ENCODE results near the gene SLC8A1.

The SLC8A1 gene

GRCh38 chr2:40187054-40187453, 264.8 kb downstream of the SLC8A1 start:
- no peak overlapping the region for H3K27ac Mint-ChIP-seq
- no peaks in the 10 kb centered on the region for H3K9me3 Mint-ChIP-seq
- no peaks in the 10 kb centered on the region for H3K27me3 Mint-ChIP-seq
- intact Hi-C loops (cut with micrococcal nuclease) = no loop called here
- no peaks in the 10 kb centered on the region for H3K4me1 Mint-ChIP-seq (ENCODE audit: low read depth)
- no peak overlapping the region for H3K4me3 Mint-ChIP-seq
- H3K36me3 Mint-ChIP-seq (ENCODE audit: low read depth) = no peaks in the 10 kb centered on the region

- no peaks in the 10 kb centered on the region for H3K36me3 Mint-ChIP-seq (ENCODE audit: low read depth)
- H3K4me1 Mint-ChIP-seq (ENCODE audit: low read depth) = no peaks in the 10 kb centered on the region
- no peaks in the 10 kb centered on the region for H3K9me3 Mint-ChIP-seq
- H3K4me3 Mint-ChIP-seq = no peak overlapping the region
- intact Hi-C loops (cut with micrococcal nuclease) = no loop called here
- H3K27ac Mint-ChIP-seq = no peak overlapping the region
- no peaks in the 10 kb centered on the region for H3K27me3 Mint-ChIP-seq
These were observed 267.3 kb downstream of the SLC8A1 start for GRCh38 chr2:40184551-40184950.

- Mint-ChIP-seq H3K27ac (no peak overlapping the region), H3K27me3 (no peaks in the 10 kb centered on the region), H3K9me3 (no peaks in the 10 kb centered on the region), H3K4me1 (ENCODE audit: low read depth) (peaks cover 14% of the 10 kb centered on the region), H3K36me3 (ENCODE audit: low read depth) (no peaks in the 10 kb centered on the region), H3K4me3 (no peak overlapping the region)
- intact Hi-C loops (cut with micrococcal nuclease) = no loop called here
These were observed 270.0 kb downstream of the SLC8A1 start for GRCh38 chr2:40181855-40182254.

- H3K9me3 Mint-ChIP-seq = no peaks in the 10 kb centered on the region
- H3K4me3 Mint-ChIP-seq = no peak overlapping the region
- H3K27ac Mint-ChIP-seq = no peak overlapping the region
- peaks cover 14% of the 10 kb centered on the region for H3K4me1 Mint-ChIP-seq (ENCODE audit: low read depth)
- no peaks in the 10 kb centered on the region for H3K27me3 Mint-ChIP-seq
- intact Hi-C loops (cut with micrococcal nuclease) = no loop called here
- H3K36me3 Mint-ChIP-seq (ENCODE audit: low read depth) = no peaks in the 10 kb centered on the region
These were observed 272.1 kb downstream of the SLC8A1 start for GRCh38 chr2:40179801-40180200.

- no peak overlapping the region for H3K4me3 Mint-ChIP-seq
- H3K27me3 Mint-ChIP-seq = no peaks in the 10 kb centered on the region
- intact Hi-C loops (cut with micrococcal nuclease) = no loop called here
- no peaks in the 10 kb centered on the region for H3K36me3 Mint-ChIP-seq (ENCODE audit: low read depth)
- H3K27ac Mint-ChIP-seq = no peak overlapping the region
- H3K4me1 Mint-ChIP-seq (ENCODE audit: low read depth) = peaks cover 14% of the 10 kb centered on the region
- no peaks in the 10 kb centered on the region for H3K9me3 Mint-ChIP-seq
These were observed 272.9 kb downstream of the SLC8A1 start for GRCh38 chr2:40178971-40179370.

GRCh38 chr2:40178171-40178778, 273.6 kb downstream of the SLC8A1 start:
- no peak overlapping the region for H3K27ac Mint-ChIP-seq
- no peaks in the 10 kb centered on the region for H3K36me3 Mint-ChIP-seq (ENCODE audit: low read depth)
- intact Hi-C loops (cut with micrococcal nuclease) = no loop called here
- H3K9me3 Mint-ChIP-seq = no peaks in the 10 kb centered on the region
- no peak overlapping the region for H3K4me3 Mint-ChIP-seq
- no peaks in the 10 kb centered on the region for H3K27me3 Mint-ChIP-seq
- H3K4me1 Mint-ChIP-seq (ENCODE audit: low read depth) = peaks cover 14% of the 10 kb centered on the region

GRCh38 chr2:40177366-40177765, 274.5 kb downstream of the SLC8A1 start:
- Mint-ChIP-seq H3K9me3 (no peaks in the 10 kb centered on the region), H3K27ac (no peak overlapping the region), H3K36me3 (ENCODE audit: low read depth) (peaks cover 2% of the 10 kb centered on the region), H3K27me3 (no peaks in the 10 kb centered on the region), H3K4me3 (no peak overlapping the region), H3K4me1 (ENCODE audit: low read depth) (peaks cover 14% of the 10 kb centered on the region)
- intact Hi-C loops (cut with micrococcal nuclease) = no loop called here

GRCh38 chr2:40173276-40173675, 278.6 kb downstream of the SLC8A1 start:
- Mint-ChIP-seq H3K27ac (no peak overlapping the region), H3K4me1 (ENCODE audit: low read depth) (peaks cover 13% of the 10 kb centered on the region), H3K27me3 (no peaks in the 10 kb centered on the region), H3K9me3 (no peaks in the 10 kb centered on the region), H3K36me3 (ENCODE audit: low read depth) (peaks cover 20% of the 10 kb centered on the region), H3K4me3 (no peak overlapping the region)
- intact Hi-C loops (cut with micrococcal nuclease) = no loop called here

- H3K4me1 Mint-ChIP-seq (ENCODE audit: low read depth) = peaks cover 9% of the 10 kb centered on the region
- no peak overlapping the region for H3K4me3 Mint-ChIP-seq
- intact Hi-C loops (cut with micrococcal nuclease) = no loop called here
- H3K9me3 Mint-ChIP-seq = no peaks in the 10 kb centered on the region
- no peak overlapping the region for H3K27ac Mint-ChIP-seq
- H3K36me3 Mint-ChIP-seq (ENCODE audit: low read depth) = peaks cover 23% of the 10 kb centered on the region
- no peaks in the 10 kb centered on the region for H3K27me3 Mint-ChIP-seq
These were observed 282.0 kb downstream of the SLC8A1 start for GRCh38 chr2:40169856-40170255.

- Mint-ChIP-seq H3K9me3 (no peaks in the 10 kb centered on the region), H3K4me3 (no peak overlapping the region), H3K27me3 (no peaks in the 10 kb centered on the region), H3K27ac (no peak overlapping the region), H3K4me1 (ENCODE audit: low read depth) (peaks cover 9% of the 10 kb centered on the region), H3K36me3 (ENCODE audit: low read depth) (peaks cover 27% of the 10 kb centered on the region)
- intact Hi-C loops (cut with micrococcal nuclease) = no loop called here
These were observed 282.5 kb downstream of the SLC8A1 start for GRCh38 chr2:40169430-40169829.

- Mint-ChIP-seq H3K4me1 (ENCODE audit: low read depth) (peaks cover 9% of the 10 kb centered on the region), H3K4me3 (no peak overlapping the region), H3K27me3 (no peaks in the 10 kb centered on the region), H3K27ac (no peak overlapping the region), H3K9me3 (no peaks in the 10 kb centered on the region), H3K36me3 (ENCODE audit: low read depth) (peaks cover 32% of the 10 kb centered on the region)
- intact Hi-C loops (cut with micrococcal nuclease) = no loop called here
These were observed 283.3 kb downstream of the SLC8A1 start for GRCh38 chr2:40168546-40168945.

- Mint-ChIP-seq H3K4me1 (ENCODE audit: low read depth) (peaks cover 9% of the 10 kb centered on the region), H3K36me3 (ENCODE audit: low read depth) (peaks cover 37% of the 10 kb centered on the region), H3K4me3 (no peak overlapping the region), H3K9me3 (no peaks in the 10 kb centered on the region), H3K27me3 (no peaks in the 10 kb centered on the region), H3K27ac (no peak overlapping the region)
- intact Hi-C loops (cut with micrococcal nuclease) = no loop called here
These were observed 283.9 kb downstream of the SLC8A1 start for GRCh38 chr2:40168032-40168431.

GRCh38 chr2:40166006-40166405, 285.9 kb downstream of the SLC8A1 start:
- peaks cover 9% of the 10 kb centered on the region for H3K4me1 Mint-ChIP-seq (ENCODE audit: low read depth)
- no peak overlapping the region for H3K27ac Mint-ChIP-seq
- intact Hi-C loops (cut with micrococcal nuclease) = no loop called here
- no peak overlapping the region for H3K4me3 Mint-ChIP-seq
- H3K36me3 Mint-ChIP-seq (ENCODE audit: low read depth) = peaks cover 45% of the 10 kb centered on the region
- H3K9me3 Mint-ChIP-seq = no peaks in the 10 kb centered on the region
- H3K27me3 Mint-ChIP-seq = no peaks in the 10 kb centered on the region

- Mint-ChIP-seq H3K4me1 (ENCODE audit: low read depth) (peaks cover 9% of the 10 kb centered on the region), H3K4me3 (no peak overlapping the region), H3K36me3 (ENCODE audit: low read depth) (peaks cover 50% of the 10 kb centered on the region), H3K27me3 (no peaks in the 10 kb centered on the region), H3K27ac (no peak overlapping the region), H3K9me3 (no peaks in the 10 kb centered on the region)
- intact Hi-C loops (cut with micrococcal nuclease) = no loop called here
These were observed 286.4 kb downstream of the SLC8A1 start for GRCh38 chr2:40165509-40165844.

GRCh38 chr2:40164736-40165508, 287.0 kb downstream of the SLC8A1 start:
- no peaks in the 10 kb centered on the region for H3K9me3 Mint-ChIP-seq
- H3K27me3 Mint-ChIP-seq = no peaks in the 10 kb centered on the region
- intact Hi-C loops (cut with micrococcal nuclease) = no loop called here
- H3K36me3 Mint-ChIP-seq (ENCODE audit: low read depth) = peaks cover 51% of the 10 kb centered on the region
- peaks cover 9% of the 10 kb centered on the region for H3K4me1 Mint-ChIP-seq (ENCODE audit: low read depth)
- H3K27ac Mint-ChIP-seq = no peak overlapping the region
- H3K4me3 Mint-ChIP-seq = no peak overlapping the region
